Measurements from ENCODE around the gene ALDH3A1.

ALDH3A1 gene

GRCh38 chr17:19724501-19725420, 23.3 kb downstream of the ALDH3A1 start:
- Histone ChIP-seq H3K4me1 (ENCODE audit: insufficient read depth, low read length) (no peaks in the 10 kb centered on the region), H3K9me3 (ENCODE audit: control insufficient read depth, insufficient read depth, low read length) (no peaks in the 10 kb centered on the region), H3K9ac (ENCODE audit: low read depth, low read length) (no peak overlapping the region), H3K36me3 (ENCODE audit: insufficient read depth, low read length) (no peaks in the 10 kb centered on the region)

GRCh38 chr17:19723964-19724363, 24.1 kb downstream of the ALDH3A1 start:
- no peaks in the 10 kb centered on the region for H3K36me3 ChIP-seq (ENCODE audit: insufficient read depth, low read length)
- no peak overlapping the region for H3K9ac ChIP-seq (ENCODE audit: low read depth, low read length)
- no peaks in the 10 kb centered on the region for H3K9me3 ChIP-seq (ENCODE audit: control insufficient read depth, insufficient read depth, low read length)
- H3K4me1 ChIP-seq (ENCODE audit: insufficient read depth, low read length): no peaks in the 10 kb centered on the region

- no peak overlapping the region for H3K9ac ChIP-seq (ENCODE audit: low read depth, low read length)
- no peaks in the 10 kb centered on the region for H3K36me3 ChIP-seq (ENCODE audit: insufficient read depth, low read length)
- no peaks in the 10 kb centered on the region for H3K9me3 ChIP-seq (ENCODE audit: control insufficient read depth, insufficient read depth, low read length)
- H3K4me1 ChIP-seq (ENCODE audit: insufficient read depth, low read length): no peaks in the 10 kb centered on the region
These were observed 27.3 kb downstream of the ALDH3A1 start for GRCh38 chr17:19720631-19721426.

- no peaks in the 10 kb centered on the region for H3K4me1 ChIP-seq (ENCODE audit: insufficient read depth, low read length)
- H3K9ac ChIP-seq (ENCODE audit: low read depth, low read length): no peak overlapping the region
- no peaks in the 10 kb centered on the region for H3K9me3 ChIP-seq (ENCODE audit: control insufficient read depth, insufficient read depth, low read length)
- H3K36me3 ChIP-seq (ENCODE audit: insufficient read depth, low read length): no peaks in the 10 kb centered on the region
These were observed 28.0 kb downstream of the ALDH3A1 start for GRCh38 chr17:19720210-19720475.

- no peaks in the 10 kb centered on the region for H3K36me3 ChIP-seq (ENCODE audit: insufficient read depth, low read length)
- no peak overlapping the region for H3K9ac ChIP-seq (ENCODE audit: low read depth, low read length)
- H3K4me1 ChIP-seq (ENCODE audit: insufficient read depth, low read length): no peaks in the 10 kb centered on the region
These were observed 28.5 kb downstream of the ALDH3A1 start for GRCh38 chr17:19719355-19720209.

GRCh38 chr17:19718613-19719354, 29.3 kb downstream of the ALDH3A1 start:
- Histone ChIP-seq H3K9me3 (ENCODE audit: control insufficient read depth, insufficient read depth, low read length) (no peaks in the 10 kb centered on the region), H3K4me1 (ENCODE audit: insufficient read depth, low read length) (no peaks in the 10 kb centered on the region), H3K36me3 (ENCODE audit: insufficient read depth, low read length) (no peaks in the 10 kb centered on the region), H3K9ac (ENCODE audit: low read depth, low read length) (no peak overlapping the region)

More at GRCh38 chr17:19719355-19720209, 28.5 kb downstream of the ALDH3A1 start:
- H3K9me3 ChIP-seq (ENCODE audit: control insufficient read depth, insufficient read depth, low read length): no peaks in the 10 kb centered on the region

- no peaks in the 10 kb centered on the region for H3K36me3 ChIP-seq (ENCODE audit: insufficient read depth, low read length)
- no peak overlapping the region for H3K9ac ChIP-seq (ENCODE audit: low read depth, low read length)
- no peaks in the 10 kb centered on the region for H3K4me1 ChIP-seq (ENCODE audit: insufficient read depth, low read length)
- H3K9me3 ChIP-seq (ENCODE audit: control insufficient read depth, insufficient read depth, low read length): no peaks in the 10 kb centered on the region
These were observed 30.0 kb downstream of the ALDH3A1 start for GRCh38 chr17:19718041-19718612.

- Histone ChIP-seq H3K36me3 (ENCODE audit: insufficient read depth, low read length) (no peaks in the 10 kb centered on the region), H3K9ac (ENCODE audit: low read depth, low read length) (no peak overlapping the region), H3K4me1 (ENCODE audit: insufficient read depth, low read length) (no peaks in the 10 kb centered on the region), H3K9me3 (ENCODE audit: control insufficient read depth, insufficient read depth, low read length) (no peaks in the 10 kb centered on the region)
These were observed 30.6 kb downstream of the ALDH3A1 start for GRCh38 chr17:19717411-19717908.

GRCh38 chr17:19717031-19717360, 31.1 kb downstream of the ALDH3A1 start:
- H3K9me3 ChIP-seq (ENCODE audit: control insufficient read depth, insufficient read depth, low read length): no peaks in the 10 kb centered on the region
- no peaks in the 10 kb centered on the region for H3K36me3 ChIP-seq (ENCODE audit: insufficient read depth, low read length)
- no peaks in the 10 kb centered on the region for H3K4me1 ChIP-seq (ENCODE audit: insufficient read depth, low read length)
- H3K9ac ChIP-seq (ENCODE audit: low read depth, low read length): no peak overlapping the region

- Histone ChIP-seq H3K9ac (ENCODE audit: low read depth, low read length) (no peak within 1 kb of the TSS), H3K36me3 (ENCODE audit: insufficient read depth, low read length) (no peaks in the 10 kb centered on the region), H3K9me3 (ENCODE audit: control insufficient read depth, insufficient read depth, low read length) (no peaks in the 10 kb centered on the region), H3K4me1 (ENCODE audit: insufficient read depth, low read length) (no peaks in the 10 kb centered on the region)
These were observed 31.7 kb downstream of the ALDH3A1 start, which contains the start of gene SLC47A2 for GRCh38 chr17:19716108-19717030. Gene SLC47A2 (minus strand): TSS chr17:19716584. CDS start chr17:19716555, 29 bp downstream.

GRCh38 chr17:19714542-19715411, 33.3 kb downstream of the ALDH3A1 start:
- no peaks in the 10 kb centered on the region for H3K36me3 ChIP-seq (ENCODE audit: insufficient read depth, low read length)

GRCh38 chr17:19713901-19714361, 34.2 kb downstream of the ALDH3A1 start:
- H3K9me3 ChIP-seq (ENCODE audit: control insufficient read depth, insufficient read depth, low read length): no peaks in the 10 kb centered on the region
- no peak overlapping the region for H3K9ac ChIP-seq (ENCODE audit: low read depth, low read length)
- H3K36me3 ChIP-seq (ENCODE audit: insufficient read depth, low read length): no peaks in the 10 kb centered on the region
- H3K4me1 ChIP-seq (ENCODE audit: insufficient read depth, low read length): no peaks in the 10 kb centered on the region

More at GRCh38 chr17:19714542-19715411, 33.3 kb downstream of the ALDH3A1 start:
- no peaks in the 10 kb centered on the region for H3K4me1 ChIP-seq (ENCODE audit: insufficient read depth, low read length)
- no peak overlapping the region for H3K9ac ChIP-seq (ENCODE audit: low read depth, low read length)
- H3K9me3 ChIP-seq (ENCODE audit: control insufficient read depth, insufficient read depth, low read length): no peaks in the 10 kb centered on the region

Measured in ES-I3 (cell line).